ENCODE data around the gene DNAJC5.

DNA sequence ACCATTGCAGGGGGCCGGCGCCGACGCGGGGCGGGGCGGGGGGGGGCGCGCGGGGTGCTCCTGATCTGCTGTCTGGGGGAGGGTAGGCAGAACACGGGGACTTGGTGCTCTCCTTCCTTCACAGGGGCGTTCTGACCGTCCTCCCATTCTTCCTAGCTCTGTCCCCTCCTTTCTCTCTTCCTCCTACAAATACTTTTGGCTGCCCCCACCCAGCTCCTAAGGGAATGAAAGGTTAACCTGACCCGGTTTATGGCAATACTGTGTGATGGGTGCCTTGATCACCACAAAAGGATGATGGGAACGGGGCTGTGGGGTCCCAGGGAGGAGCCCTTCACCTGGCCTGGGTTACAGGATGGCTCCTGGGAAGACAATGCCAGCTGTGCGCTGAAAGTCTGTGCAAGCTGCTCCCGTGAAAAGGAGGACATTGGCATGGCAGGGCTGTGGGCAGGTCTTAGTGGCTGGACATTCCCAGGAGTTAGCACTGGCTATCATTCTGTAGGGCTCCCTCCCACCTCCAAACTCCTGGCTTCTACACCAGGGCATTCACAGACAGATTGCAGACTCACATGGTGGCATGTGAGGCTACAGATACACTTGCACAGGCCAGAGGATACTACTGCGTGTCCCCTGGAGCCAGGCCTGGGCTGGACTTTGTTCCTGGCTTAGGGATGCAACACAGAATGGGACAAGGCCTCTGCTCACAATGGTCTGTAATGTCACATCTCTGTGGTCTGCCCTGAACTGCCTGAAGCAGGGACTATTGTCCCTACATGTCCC lies 31.7 kb upstream of the DNAJC5 start:
- TF ChIP-seq POLR2A (IDR thresholded peaks at IDR 0.05): no peak
- TF ChIP-seq, protein P1, sequence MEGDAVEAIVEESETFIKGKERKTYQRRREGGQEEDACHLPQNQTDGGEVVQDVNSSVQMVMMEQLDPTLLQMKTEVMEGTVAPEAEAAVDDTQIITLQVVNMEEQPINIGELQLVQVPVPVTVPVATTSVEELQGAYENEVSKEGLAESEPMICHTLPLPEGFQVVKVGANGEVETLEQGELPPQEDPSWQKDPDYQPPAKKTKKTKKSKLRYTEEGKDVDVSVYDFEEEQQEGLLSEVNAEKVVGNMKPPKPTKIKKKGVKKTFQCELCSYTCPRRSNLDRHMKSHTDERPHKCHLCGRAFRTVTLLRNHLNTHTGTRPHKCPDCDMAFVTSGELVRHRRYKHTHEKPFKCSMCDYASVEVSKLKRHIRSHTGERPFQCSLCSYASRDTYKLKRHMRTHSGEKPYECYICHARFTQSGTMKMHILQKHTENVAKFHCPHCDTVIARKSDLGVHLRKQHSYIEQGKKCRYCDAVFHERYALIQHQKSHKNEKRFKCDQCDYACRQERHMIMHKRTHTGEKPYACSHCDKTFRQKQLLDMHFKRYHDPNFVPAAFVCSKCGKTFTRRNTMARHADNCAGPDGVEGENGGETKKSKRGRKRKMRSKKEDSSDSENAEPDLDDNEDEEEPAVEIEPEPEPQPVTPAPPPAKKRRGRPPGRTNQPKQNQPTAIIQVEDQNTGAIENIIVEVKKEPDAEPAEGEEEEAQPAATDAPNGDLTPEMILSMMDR (IDR thresholded peaks at IDR 0.05): no peak
